Fibroblast of gingiva (primary cell): ENCODE measurements around the gene SRL.

Source experiments
- DNase-seq: peaks from one replicate; pipeline ENCODE4 v3.0.0-alpha.2; 2011; ENCODE audit warnings: low read depth

SRL gene

DNA sequence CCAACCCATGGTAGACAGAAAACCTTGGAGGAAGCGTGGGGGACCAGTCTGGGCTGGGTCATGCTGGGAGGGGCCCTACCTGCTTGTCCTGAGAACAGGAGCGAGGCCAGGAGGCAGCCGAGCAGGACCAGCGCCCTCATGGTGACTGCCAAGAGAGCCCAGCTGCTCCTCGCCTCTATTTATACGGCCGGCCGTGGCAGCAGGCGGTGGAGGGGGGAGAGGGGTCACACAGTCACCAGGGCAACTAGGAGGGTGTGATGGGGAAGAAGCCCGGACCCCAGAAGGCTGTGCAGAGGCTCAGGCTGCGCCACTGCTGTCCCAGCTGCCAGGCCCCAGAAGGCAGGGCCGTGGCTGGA lies at the start of gene SRL:
Gene SRL, minus strand, starts transcription at position 153 of the 356 bp plus-strand sequence. Its CDS starts 13 bp downstream, at position 140.
- no peak for DNase-seq

DNA sequence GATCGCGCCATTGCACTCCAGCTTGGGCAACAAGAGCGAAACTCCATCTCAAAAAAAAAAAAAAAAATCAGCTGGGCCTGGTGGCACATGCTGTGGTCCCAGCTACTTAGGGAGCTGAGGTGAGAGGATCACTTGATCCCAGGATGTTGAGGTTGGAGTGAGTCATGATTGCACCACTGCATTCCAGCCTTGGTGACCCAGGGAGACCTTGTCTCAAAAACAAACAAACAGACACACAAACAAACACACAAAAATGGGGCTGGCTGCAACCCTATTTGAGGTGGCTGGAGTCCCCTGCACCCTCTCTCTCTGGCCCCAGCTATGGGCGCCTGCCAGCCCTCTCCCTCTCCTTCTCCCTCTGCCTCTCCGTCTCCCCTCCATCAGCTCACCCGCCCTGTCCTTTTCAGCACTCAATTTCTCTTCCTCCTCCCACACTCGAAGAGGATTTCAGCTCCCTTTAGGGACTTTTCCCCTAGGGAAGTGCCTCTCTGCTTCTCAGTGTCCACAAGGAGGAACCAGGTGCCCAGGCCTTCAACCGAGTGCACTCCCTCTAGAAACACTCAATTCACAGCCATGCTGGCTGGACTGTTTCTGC lies 48.5 kb upstream of the SRL start:
- peak; percentile 82 for DNase-seq

DNA sequence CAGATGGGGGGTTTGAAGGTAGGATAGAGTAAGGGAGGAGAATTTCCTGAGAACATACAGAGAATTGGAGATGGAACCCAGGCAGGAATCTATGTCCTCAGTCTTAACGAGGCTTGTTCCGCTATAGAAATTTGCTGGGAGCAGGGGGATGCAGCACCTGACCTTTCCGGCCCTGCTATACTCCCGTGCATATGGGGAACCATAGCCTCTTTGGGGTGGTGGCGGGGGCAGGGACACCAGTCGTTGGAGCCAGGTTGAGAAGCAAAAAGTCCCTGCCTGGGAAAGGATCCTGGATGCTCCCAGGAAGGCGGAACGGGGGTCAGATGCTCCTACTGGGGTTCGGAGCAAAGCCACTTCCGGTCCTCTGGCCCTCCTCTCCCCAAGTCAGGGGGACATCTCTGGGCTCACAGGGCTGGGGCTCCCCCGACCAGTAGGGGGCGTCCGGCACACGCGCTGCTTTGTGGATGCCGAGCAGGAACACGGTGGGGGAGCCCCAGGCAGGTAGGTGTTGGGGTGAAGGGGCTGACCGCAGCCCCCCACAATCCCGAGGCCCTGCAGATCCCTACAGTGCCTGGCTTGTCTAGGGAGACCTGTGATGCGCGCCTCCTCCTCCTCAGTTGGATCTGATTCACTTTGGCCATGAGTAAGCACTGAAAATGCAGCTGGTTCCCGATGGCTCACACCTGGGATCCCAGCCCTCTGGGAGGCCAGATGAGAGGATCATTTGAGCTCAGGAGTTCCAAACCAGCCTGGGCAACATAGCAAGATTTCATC lies 46.5 kb upstream of the SRL start:
- peak; percentile 39 for DNase-seq

DNA sequence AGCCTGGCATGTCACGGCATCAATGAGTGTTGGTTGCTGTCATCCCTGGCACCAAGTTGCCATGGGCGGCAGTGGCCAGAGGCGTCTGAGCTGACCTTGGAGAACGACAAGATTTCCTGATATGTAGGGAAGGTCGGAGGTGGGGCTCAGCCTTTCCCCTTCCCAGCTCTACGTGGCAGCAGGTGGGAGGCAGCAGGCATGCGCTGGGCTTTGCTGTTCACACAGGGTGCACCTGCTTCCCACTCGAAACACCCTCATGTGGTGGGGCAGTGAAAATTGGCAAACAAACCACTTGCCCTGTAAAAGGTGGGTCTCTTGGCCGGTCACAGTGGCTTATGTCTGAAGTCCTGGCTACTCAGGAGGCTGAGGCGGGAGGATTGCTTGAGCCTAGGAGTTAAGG lies 43.3 kb upstream of the SRL start:
- DNase-seq = no peak

DNA sequence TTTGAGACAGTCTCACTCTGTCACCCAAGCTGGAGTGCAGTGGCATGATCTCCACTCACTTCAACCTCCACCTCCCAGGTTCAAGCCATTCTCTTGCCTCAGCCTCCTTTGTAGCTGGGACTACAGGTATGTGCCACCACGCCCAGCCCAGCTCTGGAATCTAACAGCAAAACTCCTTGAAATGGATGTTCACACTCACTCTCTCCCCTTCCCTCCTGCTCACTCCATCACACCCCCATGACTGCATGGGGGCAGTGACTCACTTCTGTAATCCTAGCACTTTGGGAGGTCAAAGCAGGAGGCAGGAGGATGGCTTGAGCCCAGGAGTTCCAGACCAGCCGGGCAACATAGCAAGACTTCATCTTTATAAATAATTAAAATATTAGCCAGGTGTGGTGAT lies 42.1 kb upstream of the SRL start:
- DNase-seq = peak; percentile 30

DNA sequence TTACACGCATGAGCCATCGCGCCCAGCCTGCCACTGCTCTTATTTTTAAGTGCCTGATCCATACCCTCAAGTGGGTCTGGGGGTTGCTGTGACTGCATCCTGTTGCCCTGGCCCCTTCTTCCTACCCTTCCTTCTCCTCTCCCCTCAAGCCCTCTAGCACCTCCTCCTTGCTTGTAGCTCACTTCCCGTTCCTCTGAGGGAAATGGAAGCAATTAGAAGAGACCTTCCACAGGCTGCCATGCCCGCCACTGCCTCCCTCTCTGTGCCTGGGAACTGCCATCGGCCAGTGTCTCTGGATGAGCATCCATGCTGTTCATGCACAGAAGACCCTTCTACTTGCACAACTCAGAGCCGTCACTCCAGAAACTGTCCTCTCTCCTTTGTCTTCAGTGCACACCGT lies 41.6 kb upstream of the SRL start:
- DNase-seq = no peak

DNA sequence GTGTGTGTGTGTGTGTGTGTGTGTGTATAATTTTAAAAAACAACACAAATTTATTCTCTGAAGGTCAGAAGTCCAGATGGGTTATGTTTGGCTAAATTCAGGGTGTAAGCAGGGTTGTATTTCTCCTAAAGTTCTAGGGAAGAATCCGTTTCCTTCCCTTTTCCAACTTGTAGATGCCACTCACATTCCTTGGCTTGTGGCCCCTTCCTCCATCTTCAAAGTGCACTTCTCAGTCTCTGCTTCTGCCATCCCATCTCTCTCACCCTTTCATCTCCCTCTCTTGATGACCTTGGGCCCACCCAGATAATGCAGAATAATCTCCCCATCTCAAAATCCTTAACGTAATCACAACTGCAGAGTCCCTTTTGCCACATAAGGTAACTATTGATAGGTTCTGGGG lies 38.7 kb upstream of the SRL start:
- no peak for DNase-seq

DNA sequence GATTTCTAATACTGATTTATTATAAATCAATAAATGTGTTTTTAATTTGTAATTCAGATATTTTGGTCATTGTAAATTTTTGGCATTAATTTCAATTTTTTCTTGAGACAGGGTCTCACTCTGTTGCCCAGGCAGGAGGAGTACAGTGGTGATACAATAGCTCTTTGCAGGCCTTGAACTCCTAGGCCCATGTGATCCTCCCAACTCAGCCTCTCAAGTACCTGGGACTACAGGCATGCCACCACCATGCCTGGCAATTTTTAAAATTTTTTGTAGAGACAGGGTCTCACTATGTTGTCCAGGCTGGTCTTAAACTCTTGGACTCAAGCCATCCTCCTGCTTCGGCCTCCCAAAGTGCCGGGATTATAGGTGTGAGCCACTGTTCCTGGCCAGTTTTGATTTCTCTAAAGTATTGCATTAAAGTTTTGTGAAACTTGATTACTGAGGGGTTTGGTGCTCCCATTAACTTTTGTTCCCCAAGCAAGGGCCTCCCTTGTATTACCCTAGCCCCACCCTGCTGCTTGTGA lies 36.2 kb upstream of the SRL start:
- DNase-seq = no peak

DNA sequence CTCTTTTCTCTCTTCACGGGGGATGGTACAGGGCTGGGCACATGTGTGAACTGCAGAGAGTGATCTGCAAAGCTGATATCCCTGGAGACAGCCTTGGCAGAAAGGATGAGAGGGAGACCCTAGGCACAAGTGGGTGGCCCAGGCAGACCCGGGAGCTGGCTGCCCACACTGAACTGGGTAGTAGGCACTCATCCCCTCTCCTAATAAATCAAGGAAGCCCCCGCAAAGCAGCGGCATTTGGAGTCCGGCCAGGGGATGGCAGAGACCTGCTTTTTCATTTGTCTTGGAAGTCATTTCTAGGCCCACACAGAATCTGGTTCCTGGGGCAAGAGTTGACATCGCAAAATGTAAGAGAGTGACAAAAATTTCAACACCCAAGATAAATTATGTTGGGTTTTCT lies 34.0 kb upstream of the SRL start:
- no peak for DNase-seq

DNA sequence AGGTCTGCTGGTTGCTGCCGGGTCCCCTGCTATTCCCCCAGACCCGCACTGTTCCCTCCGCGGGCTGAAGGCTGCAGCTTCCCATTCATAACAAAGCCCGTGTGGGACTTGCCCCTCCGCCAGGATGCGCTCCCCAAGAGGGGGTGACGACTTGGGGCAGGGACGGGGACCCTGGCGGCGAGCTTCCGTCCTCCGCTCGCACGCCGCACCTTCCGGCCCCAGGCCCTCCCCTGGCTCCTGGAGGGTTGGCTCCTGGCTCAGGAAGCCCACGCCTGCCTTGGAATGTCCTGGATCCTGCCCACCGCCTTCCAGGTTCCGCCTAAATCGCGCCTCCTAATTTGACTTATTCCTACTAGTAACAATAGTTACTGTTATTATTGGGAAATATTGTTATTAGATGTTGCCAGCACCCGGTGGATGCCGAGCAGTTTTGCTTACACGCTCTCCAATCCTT lies 32.0 kb upstream of the SRL start:
- DNase-seq = peak; percentile 30

DNA sequence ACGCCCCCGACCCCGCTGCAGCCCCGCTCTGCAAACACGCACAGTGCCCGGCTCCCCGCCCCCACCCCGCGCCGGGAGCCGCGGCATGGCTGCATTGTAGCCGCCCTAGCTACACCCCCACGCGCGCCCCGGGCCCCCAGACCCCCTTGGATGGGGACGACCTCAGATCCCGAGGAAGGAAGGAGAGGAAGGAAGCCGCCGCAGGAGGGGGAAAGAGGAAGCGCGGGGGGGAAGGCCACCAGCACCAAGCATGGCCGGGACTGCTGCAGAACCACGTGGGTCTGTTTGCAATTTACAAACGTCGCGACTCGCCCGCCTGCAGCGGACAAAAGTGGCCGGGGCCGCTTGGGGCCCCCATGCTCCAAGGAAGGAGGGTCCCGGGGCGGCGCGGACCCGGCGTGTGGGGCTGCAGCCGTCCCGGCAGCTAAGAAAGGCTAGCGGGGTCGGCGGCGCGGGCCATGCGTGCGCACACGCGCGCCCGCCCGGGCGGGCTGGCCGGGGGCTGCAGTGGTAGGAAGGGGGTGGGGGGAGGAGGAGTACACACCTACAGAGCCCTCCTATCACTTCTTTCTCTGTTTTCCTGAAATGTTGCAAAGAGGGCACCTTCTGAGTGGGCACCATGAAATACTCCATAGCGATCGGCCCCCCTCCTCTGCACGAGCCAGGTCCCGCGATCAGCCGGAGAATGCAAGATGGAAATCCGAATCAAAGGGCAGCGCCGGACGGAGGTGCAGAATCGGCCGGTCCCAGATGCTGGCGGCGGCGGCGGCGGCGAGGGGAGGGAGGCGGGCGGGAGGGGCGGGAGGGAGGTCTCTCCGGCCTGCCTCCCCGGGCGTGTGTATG lies 30.5 kb upstream of the SRL start:
- DNase-seq = peak; percentile 29

DNA sequence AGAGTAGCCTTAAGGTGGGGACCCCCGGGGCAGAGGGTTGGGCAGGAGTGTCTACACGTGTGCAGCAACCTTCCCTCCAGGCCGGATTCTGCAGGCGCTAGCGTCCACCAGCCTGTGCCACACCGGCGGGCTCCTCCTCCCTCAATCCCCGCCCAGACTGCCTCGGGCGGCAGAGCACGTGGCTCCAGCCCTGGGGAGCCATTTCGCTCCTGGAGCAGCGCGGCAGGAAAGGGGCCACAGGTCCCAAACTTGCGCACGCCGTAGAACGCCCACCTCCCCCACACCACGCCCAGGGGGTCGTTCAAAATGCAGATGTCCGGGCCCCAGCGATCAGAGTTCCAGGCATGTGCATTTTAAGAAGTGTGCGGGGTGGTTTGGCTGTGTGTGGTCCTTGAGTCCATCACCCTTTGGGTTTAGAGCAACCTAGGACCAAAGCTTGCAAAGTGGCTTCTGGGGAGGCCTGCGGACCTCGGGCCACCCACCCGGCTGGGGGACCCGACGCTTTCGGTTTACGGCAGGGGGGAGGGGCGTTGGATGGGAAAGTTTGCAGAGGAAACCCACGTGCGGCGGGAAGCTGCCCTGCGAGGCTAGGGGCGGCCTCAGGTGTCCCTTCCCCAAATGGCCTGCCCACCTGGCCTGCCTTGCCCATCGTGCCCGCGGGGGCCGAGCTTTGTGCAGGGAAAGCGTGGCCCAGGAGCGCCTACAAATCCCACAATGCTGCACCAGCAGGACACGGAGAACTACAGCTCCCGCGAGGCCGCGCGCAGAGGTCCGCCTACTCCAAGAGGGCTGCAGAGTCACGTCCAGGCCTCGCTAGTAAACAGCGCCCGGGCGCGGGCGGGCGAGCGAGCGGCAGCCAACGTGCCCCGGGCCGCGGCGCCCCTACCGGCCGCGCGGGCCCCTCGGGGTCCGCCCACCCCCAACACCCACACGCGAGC lies 29.6 kb upstream of the SRL start:
- DNase-seq = peak; percentile 90

DNA sequence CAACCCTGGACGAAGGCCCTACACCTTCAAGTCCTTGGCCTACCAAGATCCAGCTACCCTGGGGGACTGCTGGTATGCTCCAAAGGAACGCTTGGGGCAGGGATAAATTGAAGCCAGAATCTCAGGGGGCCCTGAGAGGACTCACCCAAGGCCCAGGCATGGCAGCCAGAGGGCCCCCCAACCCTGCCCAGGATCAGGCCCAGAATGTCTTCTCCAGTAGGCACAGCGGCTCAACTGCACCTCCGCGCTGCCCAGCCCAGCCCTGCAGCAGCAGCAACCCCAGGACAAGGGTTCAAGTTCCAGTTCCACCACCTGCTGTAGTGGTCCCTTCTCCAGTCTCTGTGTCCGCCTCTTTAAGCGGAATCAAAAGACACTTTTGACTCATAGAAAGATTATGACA lies 28.7 kb upstream of the SRL start:
- DNase-seq = no peak

DNA sequence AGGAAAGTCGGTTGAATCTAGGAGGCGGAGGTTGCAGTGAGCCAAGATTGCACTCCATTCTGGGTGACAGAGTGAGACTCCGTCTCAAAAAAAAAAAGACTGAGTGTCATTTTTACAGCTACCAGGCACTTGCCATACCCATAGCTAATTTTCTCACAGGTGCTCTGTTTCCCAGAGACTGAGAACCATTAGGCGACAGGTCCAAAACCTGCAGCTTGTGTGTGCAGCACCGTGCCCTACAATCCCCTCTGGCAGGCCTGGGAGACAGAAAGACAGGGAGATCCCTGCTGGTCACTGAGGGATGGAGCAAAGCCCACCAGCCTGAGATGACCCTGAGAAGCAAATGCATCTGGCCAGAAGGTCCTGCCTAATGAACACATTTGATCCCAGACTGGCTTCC lies 28.2 kb upstream of the SRL start:
- no peak for DNase-seq

DNA sequence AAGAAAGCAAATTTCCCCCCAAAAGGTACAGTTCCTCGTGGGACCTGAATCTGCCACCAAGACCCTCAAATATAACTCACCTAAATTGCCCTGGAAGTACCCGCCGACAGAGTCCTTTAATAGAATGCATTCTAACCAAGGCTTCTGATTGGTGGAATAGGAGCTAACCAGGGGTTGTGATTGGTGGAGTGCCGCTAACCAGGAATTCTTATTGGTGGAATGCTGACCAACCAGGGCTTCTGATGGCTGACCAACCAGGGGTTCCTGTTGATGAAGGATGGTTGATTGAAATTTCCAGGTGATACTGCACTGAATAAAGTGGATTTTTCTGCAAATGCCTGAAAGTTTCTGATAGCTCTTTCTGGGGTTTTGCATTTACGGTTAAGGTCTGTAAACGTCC lies 24.5 kb upstream of the SRL start:
- no peak for DNase-seq

DNA sequence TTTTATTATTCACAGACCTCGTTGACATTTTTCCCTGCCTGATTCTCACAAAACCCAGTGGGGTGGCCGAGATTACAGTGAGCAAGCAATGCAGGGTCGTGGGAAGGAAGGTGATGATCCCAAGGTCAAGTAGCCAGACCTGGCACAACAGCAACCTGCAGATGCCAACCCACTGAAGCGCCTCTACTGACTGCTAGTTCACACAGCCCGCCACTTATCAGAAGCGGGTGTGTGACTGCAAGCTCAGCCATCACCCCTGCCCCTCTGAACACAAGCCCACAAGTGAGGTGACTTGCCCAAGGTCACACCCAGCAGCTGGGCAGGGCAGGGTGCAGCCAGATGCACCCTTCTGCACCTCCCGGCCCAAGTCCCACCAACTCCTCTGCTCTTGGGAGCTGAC lies 23.8 kb upstream of the SRL start:
- DNase-seq = no peak

DNA sequence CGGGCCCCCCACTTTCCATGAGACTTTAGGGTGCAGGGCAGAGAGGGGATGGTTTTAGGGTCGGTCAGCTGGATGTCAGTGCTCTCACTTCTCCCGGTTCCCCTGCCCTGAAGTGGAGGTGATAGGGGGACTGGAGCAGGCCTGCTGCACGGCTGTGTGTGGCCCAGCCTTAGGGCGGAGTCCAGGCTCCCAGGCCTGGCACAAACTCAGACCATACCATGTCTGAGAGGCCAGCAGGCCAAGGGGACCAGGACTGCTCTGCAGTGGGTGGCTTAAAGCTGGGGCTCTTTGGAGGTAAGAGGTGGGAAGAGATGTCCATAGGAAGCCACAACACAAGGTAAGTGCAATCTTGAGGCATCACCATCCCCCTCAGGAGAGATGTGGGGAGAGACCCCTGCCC lies 22.7 kb upstream of the SRL start:
- DNase-seq = peak; percentile 37

DNA sequence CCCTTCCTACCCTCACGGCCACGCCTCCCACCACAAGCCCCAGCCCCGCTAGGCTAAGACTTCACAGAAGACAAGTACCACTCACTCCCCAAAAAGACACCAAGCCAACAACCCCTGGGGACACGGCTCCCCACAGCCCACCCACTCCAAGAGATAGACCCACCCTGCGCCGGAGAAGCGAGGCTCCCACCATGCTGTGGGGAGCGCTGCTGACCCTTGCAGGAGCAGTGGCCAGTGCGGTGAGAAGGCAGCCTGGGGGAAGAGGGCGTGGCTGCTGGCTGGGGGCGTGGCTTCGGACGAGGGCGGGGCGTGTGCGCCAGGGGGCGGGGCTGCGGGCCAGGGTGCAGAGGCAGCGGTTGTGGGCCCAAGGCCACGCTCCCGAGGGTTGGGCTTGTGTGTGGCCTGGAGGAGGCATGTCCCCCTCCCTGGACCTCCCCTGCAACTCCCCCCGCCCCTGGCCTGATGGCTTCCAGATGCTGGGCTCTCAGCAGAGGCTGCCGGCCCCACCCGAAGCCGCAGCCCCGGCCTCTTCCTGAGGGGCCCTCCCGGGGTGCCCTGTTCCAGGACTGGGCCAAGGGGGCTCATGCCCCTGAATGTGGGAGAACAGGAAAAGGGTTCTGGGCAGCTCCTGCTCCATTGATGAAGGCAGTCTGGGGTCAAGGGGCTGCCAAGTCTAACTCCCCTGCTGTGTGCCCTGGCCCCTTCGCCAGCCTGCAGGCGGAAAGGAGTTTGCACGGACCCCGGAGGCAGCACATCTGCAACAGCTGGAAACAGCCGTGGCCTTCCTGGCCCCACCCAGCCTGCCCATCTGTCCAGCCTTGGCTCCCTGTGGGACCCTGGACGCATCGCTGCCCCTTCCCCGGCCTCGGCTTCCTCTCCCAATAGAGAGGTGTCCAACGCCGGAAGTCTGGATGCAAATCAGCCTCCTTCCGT lies 21.9 kb upstream of the SRL start:
- peak; percentile 99 for DNase-seq

DNA sequence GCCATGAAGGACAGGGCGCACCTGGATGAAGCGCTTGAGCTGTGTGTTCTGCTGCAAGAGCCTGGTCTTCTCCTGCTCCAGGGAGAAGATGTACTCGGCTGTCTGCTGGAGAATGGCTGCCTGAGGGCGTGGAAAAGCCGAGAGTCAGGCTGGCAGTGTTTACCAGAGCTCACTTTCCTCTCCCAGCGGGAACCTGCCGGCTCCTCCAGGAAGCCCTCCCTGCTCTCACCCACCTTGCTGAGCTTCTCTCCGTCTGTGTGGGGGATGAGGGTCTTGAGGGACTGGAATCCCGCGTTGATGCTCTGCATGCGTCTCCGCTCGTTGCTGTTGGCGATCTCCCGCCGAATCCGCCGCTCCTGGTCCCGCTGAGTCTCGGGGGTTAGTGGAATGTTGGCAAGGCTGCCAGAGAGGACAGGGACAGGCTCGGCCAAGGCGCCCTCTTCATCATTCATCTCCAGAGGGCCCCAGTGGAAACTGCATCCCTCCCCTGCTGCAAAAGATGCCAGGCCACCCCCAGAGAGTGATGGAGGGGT lies 20.5 kb upstream of the SRL start:
- DNase-seq = no peak

DNA sequence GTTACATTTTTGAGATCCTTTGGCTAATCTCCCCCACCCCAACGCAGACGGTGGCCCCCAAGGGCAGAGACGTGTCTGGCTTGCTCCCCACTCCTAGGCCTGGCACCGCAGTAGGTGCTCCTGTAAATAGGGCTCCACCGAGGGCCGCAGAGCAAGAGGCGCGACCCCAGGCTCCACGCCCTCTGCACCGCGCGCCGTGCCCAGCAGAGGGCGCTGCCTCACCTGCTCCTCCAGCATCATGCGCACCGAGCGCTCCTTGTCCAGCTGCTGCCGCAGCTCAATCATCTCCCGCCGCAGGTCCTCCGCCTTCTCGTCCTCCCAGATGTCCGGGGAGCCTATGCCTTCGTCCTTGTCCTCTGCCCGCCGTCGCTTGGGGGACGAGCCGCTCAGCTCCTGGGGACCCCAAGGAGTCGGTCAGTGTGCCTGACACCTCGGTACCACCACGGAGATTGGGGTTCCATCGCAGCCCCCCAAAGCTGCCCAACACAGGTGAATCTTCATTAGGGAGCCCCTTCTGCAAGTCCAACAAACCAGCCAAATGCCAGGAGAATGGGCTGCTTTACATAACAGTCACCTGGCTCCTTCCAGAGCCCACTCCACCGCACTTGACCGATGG lies 19.8 kb upstream of the SRL start:
- no peak for DNase-seq
